HG03469 (cell line): ENCODE data around the gene CSRP1.
"Not testable (repeated sequence)": the region's sequence is repeated elsewhere in the genome, so short reads cannot be mapped to it uniquely, and the experiment has no call there.

Source experiments
- ATAC-seq: cut with Tn5 transposase; IDR thresholded peaks from one replicate; pipeline ENCODE4 v1.9.1; 2021; ENCODE audit warnings: mild to moderate bottlenecking, moderate library complexity, moderate number of reproducible peaks; ENCODE audit not compliant: unreplicated experiment

CSRP1 gene

DNA sequence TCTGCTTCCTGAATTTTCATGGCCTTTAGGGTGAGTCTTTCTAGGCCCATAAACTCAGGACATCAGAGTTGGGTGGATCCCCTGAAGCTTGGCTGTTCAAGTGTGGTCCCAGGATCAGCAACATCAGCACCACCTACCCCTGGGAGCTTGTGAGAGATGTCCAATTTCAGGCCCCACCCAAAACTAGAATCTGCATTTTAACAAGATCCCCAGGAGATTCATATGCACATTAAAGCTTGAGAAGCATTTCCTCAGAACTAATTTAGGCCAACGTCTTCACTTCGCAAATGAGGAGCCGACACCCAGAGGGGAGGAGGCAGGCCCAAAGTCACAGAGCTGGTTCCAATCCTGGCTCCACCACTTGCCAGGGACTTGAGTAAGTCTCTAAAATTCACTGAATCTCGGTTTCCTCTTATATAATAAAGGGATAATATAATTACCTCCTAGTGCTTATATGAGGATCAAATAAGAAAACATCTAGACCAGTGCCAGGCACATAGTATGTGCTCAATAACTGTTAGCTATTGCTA is 27.7 kb downstream of the CSRP1 start:
- ATAC-seq = no peak

- ATAC-seq = not testable (repeated sequence)
These were observed 28.3 kb downstream of the CSRP1 start for GRCh38 chr1:201478666-201479065.

GRCh38 chr1:201476670-201477344 is 30.1 kb downstream of the CSRP1 start:
- no peak for ATAC-seq

- no peak for ATAC-seq
These were observed 30.8 kb downstream of the CSRP1 start for GRCh38 chr1:201475915-201476669.

- no peak for ATAC-seq
These were observed 31.8 kb downstream of the CSRP1 start for GRCh38 chr1:201475130-201475529.

DNA sequence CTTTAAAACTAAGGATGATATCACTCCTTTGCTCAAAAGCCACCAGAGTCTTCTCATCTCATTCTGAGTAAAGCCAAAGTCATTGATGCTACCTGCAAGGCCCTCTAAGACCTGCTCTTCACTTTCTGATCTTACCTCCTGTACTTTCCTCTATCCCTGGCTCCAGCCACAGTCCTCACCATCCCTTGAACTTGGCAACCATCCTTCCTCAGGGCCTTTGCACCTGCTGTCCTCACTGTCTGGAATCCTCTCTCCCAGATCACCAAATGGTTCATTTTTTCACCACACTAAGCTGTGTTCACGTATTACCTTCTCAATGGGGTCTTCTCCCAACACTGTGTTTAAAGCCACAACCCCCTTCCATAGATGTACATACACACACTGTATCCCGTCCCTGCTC is 33.6 kb downstream of the CSRP1 start:
- no peak for ATAC-seq

GRCh38 chr1:201472321-201472720 is 34.6 kb downstream of the CSRP1 start:
- ATAC-seq = not testable (repeated sequence)

DNA sequence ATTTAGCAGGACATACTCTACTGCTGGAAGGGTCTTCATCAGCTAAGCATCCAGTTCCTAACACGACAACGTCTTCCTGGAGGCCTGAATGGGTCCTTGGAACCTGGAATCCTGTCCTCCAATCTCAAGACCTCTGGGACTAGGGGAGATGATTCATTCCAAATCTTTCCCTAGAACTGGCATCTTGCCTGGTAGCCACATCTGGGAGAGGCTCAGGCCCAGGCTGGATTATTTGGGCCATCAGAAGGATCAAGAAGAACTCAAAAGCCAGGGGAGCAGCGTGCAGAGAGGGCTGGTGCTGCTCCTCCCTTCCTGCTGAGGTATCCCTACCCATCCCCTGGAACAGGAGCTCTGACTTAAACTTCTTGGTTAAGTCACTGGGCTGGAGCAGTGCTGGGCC is 35.2 kb downstream of the CSRP1 start:
- no peak for ATAC-seq

DNA sequence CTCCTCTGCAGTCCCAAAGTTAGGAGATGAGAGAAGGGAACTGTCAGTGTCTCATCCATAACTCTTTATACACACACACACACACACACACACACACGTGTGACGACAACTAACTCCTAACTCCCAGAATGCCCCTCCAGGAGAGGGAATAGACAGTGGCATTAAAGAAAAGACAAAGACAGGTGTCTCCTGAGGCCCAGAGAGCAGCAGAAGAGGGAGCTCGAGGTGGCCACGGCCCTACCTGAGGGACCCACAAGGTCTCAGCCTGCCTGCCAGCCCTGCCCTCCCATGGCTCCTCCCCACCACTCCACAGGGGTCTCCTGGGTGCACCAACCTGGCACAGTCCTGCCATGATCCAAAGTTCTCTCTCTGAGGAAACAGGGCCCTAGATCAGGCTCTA is 36.3 kb downstream of the CSRP1 start:
- no peak for ATAC-seq

DNA sequence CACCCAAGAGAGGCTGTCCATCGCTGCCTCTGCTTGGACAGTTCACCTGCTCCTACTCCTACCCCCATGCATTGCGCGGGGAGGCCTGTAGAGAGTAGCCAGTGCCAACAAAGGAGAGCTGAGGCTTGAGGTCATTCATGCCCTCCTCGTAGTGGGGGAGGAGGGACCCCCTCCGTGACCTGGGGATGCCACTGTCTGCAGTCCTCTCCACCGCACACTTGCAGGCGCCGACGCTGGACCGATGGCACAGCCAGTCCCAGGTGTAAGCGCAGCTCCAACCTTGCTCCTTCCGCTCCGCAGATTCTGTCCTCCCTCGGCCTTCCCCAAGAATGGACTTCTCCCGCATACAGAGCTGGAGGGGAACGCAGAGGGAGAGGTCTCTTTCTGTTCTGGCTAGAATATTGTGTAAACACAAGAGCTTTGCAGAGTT is 37.3 kb downstream of the CSRP1 start:
- ATAC-seq = no peak

DNA sequence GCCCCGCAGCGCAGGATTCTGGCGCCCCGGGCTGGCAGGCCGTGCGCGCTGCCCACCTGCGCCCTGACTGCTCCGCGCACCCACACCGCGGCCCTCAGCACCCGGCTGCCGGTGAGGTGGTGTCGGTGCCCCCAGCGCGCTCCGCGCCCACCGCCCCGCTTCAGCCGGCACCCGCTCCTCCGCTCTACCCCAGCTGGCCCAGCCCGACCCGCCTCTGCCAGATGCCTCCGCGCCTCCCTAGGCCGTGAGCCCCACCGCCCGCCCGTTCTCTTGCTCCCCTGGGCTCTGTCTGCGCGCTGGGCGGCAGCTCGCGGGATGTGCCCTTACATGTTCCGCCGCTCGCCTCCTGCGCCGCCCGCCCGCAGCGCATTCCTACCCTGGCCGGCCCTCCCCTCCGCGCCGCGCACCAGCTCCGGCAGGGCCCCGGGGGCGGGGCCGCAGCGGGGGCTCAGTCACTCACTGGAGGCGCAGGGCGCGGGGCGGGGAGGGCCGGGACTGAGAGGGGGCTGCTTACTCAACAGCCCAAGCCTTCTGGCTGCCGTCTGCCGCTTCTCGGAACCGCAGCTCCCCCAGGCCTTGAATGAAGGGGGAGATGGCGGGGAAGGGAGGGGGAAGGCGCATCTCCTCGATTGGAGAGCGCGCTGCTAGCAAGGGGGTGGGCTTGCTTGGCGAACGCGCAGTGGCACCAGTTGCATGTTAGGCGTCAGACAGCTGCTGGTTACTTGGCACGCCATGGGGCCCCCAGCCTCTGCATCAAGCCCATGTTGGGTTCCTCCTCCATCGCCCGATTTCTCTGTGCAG is 37.9 kb downstream of the CSRP1 start, which contains the start of gene PHLDA3:
TSS of gene PHLDA3 (minus strand) at position 345 of the 801 bp plus-strand sequence. CDS start 402 bp downstream, outside the sequence.
- no peak for ATAC-seq

DNA sequence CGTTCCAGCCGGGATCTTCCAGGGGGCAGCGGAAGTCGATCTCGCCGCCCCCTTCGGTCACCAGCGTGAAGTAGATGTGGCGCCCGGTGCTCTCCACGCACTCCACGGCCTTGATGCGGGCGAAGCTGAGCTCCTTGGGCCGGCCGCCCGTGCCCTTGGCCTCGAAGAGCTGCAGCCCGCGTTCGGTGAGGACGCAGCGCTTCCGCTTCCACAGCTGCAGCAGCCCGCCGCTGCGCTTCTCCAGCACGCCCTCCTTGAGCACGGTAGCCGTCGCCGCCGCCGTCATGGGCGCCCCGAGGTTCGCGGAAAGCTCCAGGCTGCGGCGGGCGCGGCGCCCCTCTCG is 38.5 kb downstream of the CSRP1 start:
- no peak for ATAC-seq

DNA sequence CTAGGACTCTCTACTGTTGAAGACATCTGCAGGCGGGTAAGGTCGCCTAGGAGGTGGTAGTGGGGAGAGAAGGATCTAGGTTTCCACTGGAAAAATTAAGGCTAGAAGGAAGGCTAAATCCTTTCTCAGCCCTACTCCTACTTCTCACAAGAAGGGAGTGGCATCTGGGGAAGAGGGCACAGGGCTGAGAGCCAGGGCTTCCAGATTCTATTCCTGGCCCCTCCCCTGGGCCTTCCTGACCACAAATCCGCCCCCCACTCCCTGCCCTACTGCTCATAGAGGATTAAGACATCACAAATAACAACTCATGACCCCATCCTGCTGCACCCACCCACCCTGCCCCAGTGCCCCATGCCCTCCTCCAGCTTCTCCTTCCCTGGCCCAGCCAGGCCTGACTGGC is 40.4 kb downstream of the CSRP1 start:
- ATAC-seq = no peak

DNA sequence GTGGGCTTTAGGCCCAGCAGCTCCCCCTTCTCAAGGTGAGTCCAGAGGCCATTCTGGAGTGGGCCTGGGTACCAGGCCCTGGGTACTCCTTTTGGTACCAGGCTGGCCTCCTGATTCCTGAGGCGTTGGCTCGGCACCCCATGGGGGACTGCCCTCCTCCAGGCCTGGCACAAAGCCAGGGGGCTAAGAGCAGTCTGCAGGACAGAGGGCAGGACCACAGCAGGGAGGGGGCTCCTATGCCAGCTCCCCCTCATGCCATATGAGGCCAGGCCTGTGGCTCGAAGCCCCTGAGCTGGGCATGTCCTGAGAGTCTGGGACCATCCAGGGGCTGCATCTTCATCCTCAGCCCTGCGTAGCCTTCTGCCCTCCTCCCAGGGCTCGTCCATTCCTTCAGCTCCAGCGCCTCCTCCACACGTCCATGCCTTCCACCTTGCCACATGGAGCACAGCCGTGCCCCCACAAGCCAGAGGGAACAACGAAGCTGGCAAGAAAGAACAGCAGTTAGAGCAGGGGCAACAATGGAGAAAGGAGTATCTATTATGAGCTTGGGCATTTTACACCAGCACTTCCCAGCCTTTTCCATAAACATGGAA is 41.1 kb downstream of the CSRP1 start:
- no peak for ATAC-seq

DNA sequence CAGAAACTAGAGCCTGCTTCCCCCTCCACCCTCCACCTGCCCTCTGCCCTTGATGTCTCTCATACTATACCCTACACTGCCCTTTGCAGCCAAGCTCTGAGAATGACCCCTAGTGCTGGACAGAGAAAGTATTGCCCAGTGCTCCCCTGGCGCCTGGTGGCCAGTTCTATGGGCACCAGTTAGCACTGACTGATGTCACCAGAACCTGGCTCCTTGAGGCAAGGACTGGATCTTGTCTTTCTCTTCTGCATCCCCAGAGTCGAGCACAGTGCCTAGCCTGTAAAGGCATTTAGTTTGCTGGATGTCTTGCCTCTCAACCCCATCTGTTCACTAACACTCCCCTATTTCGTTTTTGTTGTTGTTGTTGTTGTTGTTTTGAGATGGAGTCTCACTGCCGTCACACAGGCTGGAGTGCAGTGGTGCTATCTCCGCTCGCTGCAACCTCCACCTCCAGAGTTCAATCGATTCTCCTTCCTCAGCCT is 43.8 kb downstream of the CSRP1 start:
- no peak for ATAC-seq

DNA sequence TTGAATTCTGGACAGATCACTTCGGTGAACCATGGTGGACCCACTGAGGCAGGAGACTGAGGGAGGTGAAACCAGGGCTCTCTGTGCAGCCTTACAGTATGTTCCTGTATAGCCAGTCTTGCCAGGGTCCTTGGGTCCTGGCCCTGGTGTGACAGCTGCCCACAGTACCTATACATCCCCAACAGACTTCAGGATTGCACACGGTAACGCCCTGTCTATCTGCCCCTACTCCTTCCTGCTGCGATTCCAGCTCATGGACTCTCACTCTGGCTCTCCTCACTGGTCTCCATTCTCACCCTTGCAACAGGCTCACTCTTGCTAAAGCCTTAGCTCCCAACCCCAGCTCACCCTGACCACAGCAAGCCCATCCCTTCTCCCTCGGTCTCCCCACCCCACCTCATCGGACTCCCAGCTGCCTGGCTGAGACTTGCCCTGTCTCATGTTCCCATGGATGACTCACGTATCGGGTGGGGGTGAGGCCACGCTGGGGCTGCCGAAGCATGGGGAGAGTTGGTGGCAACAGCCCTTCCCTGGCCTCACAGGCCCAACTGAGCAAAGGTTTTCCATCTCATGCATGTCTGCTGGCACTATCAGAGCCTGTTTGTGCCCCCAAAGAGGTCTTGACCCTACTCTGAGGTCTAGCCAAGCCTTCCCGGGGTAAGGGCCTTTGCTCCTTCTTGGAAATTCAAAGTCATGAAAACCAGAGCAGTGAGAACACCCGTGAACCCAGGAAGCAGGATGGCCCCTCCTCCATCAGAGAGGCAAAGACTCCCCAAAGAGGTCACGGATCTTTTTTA is 45.1 kb downstream of the CSRP1 start:
- no peak for ATAC-seq

- ATAC-seq = no peak
These were observed 45.9 kb downstream of the CSRP1 start for GRCh38 chr1:201460814-201461644.

- ATAC-seq = no peak
These were observed 47.1 kb downstream of the CSRP1 start for GRCh38 chr1:201459775-201460174.

DNA sequence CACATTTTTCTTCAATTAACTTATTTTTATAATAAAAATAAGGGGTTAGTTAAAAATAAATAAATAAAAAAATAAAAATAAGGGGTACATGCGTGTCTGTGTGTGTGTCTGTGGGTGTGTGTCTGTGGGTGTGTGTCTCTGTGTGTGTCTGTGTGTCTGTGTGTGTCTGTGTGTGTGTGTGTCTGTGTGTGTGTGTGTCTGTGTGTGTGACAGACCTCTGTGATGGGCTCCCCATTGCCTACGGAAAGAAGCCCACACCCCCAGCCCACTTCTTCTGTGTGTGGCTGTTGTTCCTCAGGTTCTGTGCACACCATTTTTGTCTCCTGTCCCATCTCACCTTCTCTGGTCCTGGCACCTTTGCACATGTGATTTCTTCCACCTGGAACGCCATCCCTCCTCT is 47.9 kb downstream of the CSRP1 start:
- no peak for ATAC-seq
